NOMO-1 (cell line): ENCODE data around the gene SMIM20.
"Not testable (repeated sequence)": the region's sequence is repeated elsewhere in the genome, so short reads cannot be mapped to it uniquely, and the experiment has no call there.

Source experiments
- DNase-seq, 2 experiments: peaks; one replicate each; lab custom pipeline; 2025; ENCODE audit not compliant: unreplicated experiment in 2 of 2; lab: John Stamatoyannopoulos, UW

Gene SMIM20

GRCh38 chr4:25890571-25891485 is 23.2 kb upstream of the SMIM20 start:
- DNase-seq = no peak

DNA sequence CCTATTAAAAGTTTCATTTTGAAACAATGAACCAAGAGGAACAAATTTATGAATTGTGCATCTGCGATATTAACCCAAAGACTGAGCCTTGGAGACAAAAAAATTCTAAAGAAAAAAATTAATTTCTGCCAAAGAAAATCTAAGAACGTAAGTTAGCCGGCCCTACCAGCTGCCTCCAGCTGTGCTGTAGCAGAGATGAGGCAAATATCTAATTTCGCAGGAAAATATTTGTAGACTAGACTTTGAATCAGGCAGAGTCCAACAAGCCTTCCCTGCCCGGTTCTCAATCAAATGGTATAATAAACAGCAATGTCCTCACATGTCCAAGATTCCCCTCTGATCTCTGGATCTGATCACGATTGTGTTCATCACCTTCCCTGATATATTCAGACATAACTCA is 21.2 kb upstream of the SMIM20 start:
- no peak for DNase-seq

GRCh38 chr4:25896776-25897539 is 17.1 kb upstream of the SMIM20 start:
- no peak for DNase-seq

- DNase-seq = no peak
Measured at GRCh38 chr4:25900310-25900709, 13.7 kb upstream of the SMIM20 start.

DNA sequence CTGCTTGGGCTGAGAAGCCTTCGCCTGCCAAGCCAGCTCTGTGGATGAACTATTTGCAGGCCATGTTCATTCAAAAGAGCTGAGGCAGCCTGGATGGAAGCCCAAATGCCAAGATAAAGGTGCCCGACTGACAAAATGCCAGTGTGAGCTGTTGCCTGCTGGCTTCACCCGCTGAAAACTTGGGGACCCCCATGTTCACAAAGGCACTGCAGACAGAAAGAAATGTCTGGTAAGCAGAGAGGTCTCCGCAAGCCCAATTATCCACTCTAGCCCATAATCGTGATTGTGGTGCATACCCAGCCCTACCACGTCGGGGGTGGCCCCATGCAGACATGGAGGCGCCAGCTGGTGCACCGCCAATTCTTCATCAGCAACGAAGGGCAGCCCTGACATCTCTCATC is 13.0 kb upstream of the SMIM20 start:
- DNase-seq = no peak

GRCh38 chr4:25903900-25904747 is 9.9 kb upstream of the SMIM20 start:
- no peak for DNase-seq

GRCh38 chr4:25904748-25905082 is 9.3 kb upstream of the SMIM20 start:
- no peak for DNase-seq

GRCh38 chr4:25905371-25905770 is 8.6 kb upstream of the SMIM20 start:
- no peak for DNase-seq

GRCh38 chr4:25906113-25906512 is 7.9 kb upstream of the SMIM20 start:
- DNase-seq = not testable (repeated sequence)

GRCh38 chr4:25908491-25908901 is 5.5 kb upstream of the SMIM20 start:
- DNase-seq = no peak

DNA sequence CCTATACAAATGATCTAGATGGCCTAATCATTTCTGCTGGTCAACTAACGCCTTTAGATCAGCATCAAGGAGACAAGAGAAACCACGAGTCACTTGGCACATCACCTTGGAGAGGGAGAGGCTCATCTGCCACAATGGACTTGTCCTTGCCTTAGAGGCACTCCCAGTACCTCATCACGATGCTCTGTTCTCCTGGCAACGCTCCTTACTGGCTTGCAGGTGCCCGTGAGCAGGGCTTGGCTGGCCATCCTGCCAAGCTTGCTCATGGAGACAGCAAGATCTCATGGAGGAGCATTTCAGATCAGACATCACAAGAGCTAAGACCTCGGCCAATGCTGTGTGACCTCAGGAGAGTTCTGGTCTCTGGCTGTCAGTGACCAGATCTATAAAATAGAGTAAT is 2.7 kb upstream of the SMIM20 start:
- DNase-seq = no peak

GRCh38 chr4:25913056-25913850 is 767 bp upstream of the SMIM20 start:
- DNase-seq = peak; percentile 53 to 58

DNA sequence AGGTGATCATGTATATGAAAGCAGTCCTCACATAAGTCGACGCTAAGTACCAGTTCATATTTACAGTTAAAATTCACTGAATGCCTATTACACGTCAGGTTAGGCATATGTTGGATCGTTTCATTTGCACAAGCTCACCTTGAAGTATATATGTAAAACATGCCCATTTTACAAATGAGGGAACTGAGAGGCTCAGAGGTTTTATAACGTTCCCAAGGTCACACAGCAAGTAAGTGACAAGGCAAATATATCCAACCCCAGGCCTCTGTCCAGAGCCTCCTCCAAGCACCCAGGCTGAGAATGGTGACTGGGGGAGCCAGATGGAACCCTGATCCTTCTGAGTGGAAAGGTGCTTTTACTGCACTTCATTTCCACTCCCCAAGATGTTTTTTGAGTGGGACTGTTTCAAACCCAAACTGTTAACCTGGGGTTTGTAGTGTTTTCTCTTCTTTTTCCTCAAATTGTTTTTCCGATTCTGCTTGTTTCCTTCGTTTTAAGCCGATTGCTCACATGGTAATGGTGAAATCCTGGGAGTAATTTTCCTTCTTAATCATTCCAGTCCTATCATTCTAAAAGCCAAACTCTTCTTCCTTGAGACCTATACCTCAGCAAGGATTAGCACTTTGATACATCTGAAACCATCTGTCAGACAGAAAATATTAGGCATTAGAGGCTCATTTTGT is 791 bp downstream of the SMIM20 start:
- DNase-seq = no peak

DNA sequence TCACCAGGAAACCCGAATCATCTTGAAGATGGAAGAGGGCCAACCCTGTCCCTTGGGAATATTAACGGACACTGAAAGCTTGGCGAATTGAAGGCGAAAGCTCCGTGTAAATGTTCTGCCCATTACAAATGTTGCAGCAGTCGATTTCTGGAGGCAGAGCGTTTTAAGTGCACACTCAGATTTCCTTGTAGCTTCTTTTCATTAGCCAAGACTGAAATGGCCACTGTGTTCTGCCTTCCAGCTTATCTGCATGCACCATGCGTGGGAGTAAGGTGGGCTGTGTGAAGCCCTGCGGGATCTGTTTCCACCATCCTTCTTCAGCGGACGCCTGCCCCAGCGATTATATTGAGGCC is 1.3 kb downstream of the SMIM20 start:
- no peak for DNase-seq

GRCh38 chr4:25916870-25917269 is 2.9 kb downstream of the SMIM20 start:
- no peak for DNase-seq

GRCh38 chr4:25919676-25920075 is 5.7 kb downstream of the SMIM20 start:
- peak in 1 of 2 experiments; percentile 14 for DNase-seq

DNA sequence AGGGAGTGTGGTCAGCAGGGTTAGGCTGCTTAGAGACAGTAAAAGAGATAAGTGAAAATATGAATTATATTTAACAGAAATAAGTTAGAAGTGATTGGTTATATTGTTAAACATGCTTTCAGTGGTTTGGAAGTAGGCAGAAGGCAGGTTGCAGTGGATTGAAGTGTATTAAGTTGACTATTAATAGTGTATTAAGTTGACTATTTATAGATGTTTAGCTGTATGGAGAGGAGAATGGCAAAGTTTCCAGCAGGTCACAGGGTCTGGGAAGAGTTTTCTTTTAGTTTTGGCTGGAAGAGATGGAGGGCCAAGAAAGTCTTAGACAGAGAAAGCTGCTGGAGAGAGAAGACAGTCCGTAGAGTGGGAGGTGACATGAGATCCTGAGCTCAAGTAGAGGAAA is 7.9 kb downstream of the SMIM20 start:
- no peak for DNase-seq

DNA sequence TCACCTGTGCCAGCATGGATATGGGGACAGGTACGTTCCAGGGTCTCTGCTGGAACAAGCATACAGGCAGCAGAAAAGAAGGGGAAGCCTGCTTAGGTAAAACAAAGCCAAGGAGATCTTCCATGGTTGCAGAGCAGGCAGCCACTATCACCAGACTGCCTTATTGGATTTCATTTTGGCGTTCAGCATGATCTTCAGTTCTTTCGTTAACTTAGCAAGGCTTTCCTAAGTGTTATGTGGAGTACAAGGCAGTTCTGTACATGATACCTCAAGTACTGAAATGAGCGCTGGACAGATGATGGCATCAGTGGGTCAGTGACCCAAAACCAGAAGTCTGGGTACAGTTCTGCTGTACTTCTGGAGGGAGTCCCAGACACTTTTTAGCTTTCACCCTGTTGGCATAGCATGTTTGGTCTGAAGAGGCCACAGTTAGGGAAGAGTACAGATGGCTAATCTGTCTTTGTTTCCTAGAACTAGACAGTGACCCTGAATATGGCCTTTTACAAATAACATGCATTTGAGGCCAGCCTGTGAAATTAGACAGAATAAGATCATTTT is 8.9 kb downstream of the SMIM20 start:
- no peak for DNase-seq

DNA sequence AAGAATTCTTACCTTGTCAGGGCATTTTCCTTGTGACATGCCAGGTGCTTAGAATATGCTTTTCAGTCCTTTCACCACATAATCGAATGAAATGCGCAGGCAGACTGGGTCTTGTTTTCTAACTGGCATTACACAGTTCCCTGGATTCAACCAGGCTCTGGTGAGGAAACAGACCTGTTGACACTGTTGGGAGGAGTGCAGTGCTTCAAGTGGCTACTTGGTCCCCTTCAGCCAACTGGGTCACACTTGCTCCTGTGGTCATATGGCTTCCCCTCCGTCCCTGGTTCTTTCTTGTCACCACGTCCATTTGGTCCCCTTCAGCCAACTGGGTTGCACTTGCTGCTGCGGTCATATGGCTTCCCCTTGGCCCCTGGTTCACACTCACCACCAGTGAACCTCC is 9.7 kb downstream of the SMIM20 start:
- DNase-seq = no peak
